Neuronal stem cell (in vitro differentiated cells): Measurements from ENCODE around the gene CTNNB1.

Experiments
- DNase-seq: peaks from one replicate; pipeline ENCODE4 v3.0.0-alpha.2; 2013; ENCODE audit warnings: low spot score
- H2AFZ ChIP-seq: one replicate; pipeline ENCODE4 v1.6.1; 2013; ENCODE audit warnings: mild to moderate bottlenecking, low read length, inconsistent platforms
- H2AK5ac ChIP-seq: 2 replicates; pipeline ENCODE4 v1.6.1; 2013; ENCODE audit warnings: low read depth, mild to moderate bottlenecking, inconsistent platforms, low read length, moderate library complexity, mixed read lengths
- H2BK120ac ChIP-seq: 2 replicates; pipeline ENCODE4 v1.6.1; 2013; ENCODE audit warnings: low read depth, mild to moderate bottlenecking, inconsistent platforms, low read length, moderate library complexity, mixed read lengths
- H2BK12ac ChIP-seq: one replicate; pipeline ENCODE4 v1.6.1; 2013; ENCODE audit warnings: low read length, inconsistent platforms
- H2BK15ac ChIP-seq: 2 replicates; pipeline ENCODE4 v1.6.1; 2013; ENCODE audit warnings: mild to moderate bottlenecking, low read length, inconsistent platforms, mixed read lengths
- H2BK5ac ChIP-seq: one replicate; pipeline ENCODE4 v1.6.1; 2013; ENCODE audit warnings: inconsistent platforms, mild to moderate bottlenecking, low read length, moderate library complexity
- H3K14ac ChIP-seq: one replicate; pipeline ENCODE4 v1.6.1; 2013; ENCODE audit warnings: low read length, inconsistent platforms
- H3K18ac ChIP-seq: 2 replicates; pipeline ENCODE4 v1.6.1; 2013; ENCODE audit warnings: low read length, inconsistent platforms
- H3K23ac ChIP-seq: 2 replicates; pipeline ENCODE4 v1.6.1; 2013; ENCODE audit warnings: low read depth, mild to moderate bottlenecking, mixed read lengths, low read length, inconsistent platforms; ENCODE audit not compliant: poor library complexity
- H3K27ac ChIP-seq: replicated peaks from 3 replicates; pipeline ENCODE4 v1.5.1; 2013; ENCODE audit warnings: low read length, inconsistent platforms
- H3K27me3 ChIP-seq, 3 experiments: 2 replicates each; pipeline ENCODE4 v1.6.1; 2013; ENCODE audit warnings: low read length in 3 of 3, mild to moderate bottlenecking in 2 of 3, inconsistent platforms in 1 of 3, low read depth in 1 of 3, mixed read lengths in 1 of 3, moderate library complexity in 1 of 3; ENCODE audit not compliant: control insufficient read depth in 3 of 3, insufficient read depth in 3 of 3
- H3K36me3 ChIP-seq, 2 donors: replicated peaks in 1 of 2; 2 replicates each; pipeline ENCODE4 v1.6.1; 2013; ENCODE audit warnings: low read length in 2 of 2; ENCODE audit not compliant: control insufficient read depth in 2 of 2, insufficient read depth in 2 of 2
- H3K4ac ChIP-seq: 2 replicates; pipeline ENCODE4 v1.6.1; 2013; ENCODE audit warnings: inconsistent platforms, mild to moderate bottlenecking, low read length, moderate library complexity
- H3K4me1 ChIP-seq, 2 donors: 1 replicate in 1 of 2; 2 replicates in 1 of 2; pipeline ENCODE4 v1.6.1; 2013; ENCODE audit warnings: low read length in 2 of 2, low read depth in 1 of 2; ENCODE audit not compliant: control insufficient read depth in 2 of 2, insufficient read depth in 1 of 2
- H3K4me2 ChIP-seq: one replicate; pipeline ENCODE4 v1.6.1; 2013; ENCODE audit warnings: mild to moderate bottlenecking, low read length, inconsistent platforms; ENCODE audit not compliant: insufficient read depth, poor library complexity, severe bottlenecking
- H3K4me3 ChIP-seq, 2 donors: 2 replicates each; pipeline ENCODE4 v1.5.1; 2013; ENCODE audit warnings: low read length in 2 of 2, mild to moderate bottlenecking in 2 of 2, inconsistent platforms in 1 of 2, moderate library complexity in 1 of 2
- H3K79me1 ChIP-seq: one replicate; pipeline ENCODE4 v1.6.1; 2013; ENCODE audit warnings: low read depth, mild to moderate bottlenecking, inconsistent platforms, low read length, moderate library complexity
- H3K9ac ChIP-seq: one replicate; pipeline ENCODE4 v1.6.1; 2013; ENCODE audit warnings: mild to moderate bottlenecking, low read depth, low read length, inconsistent platforms; ENCODE audit not compliant: poor library complexity
- H3K9me3 ChIP-seq, 2 donors: replicated peaks in 1 of 2; 2 replicates each; pipeline versions ENCODE3 to v1.6.1; 2013; ENCODE audit warnings: low read length in 2 of 2, mild to moderate bottlenecking in 2 of 2, inconsistent platforms in 1 of 2, low read depth in 1 of 2, mixed read lengths in 1 of 2, moderate library complexity in 1 of 2; ENCODE audit not compliant: control insufficient read depth in 2 of 2, insufficient read depth in 1 of 2
- H4K8ac ChIP-seq: one replicate; pipeline ENCODE4 v1.6.1; 2013; ENCODE audit warnings: low read depth, mild to moderate bottlenecking, inconsistent platforms, low read length, moderate library complexity
- H4K91ac ChIP-seq: one replicate; pipeline ENCODE4 v1.6.1; 2013; ENCODE audit warnings: low read length, low read depth, mild to moderate bottlenecking, inconsistent platforms; ENCODE audit not compliant: poor library complexity
- WGBS, 2 donors: extraction: QIAGEN DNeasy Blood & Tissue Kit; methylation state at CpG; one replicate each; pipeline ENCODE4 v1.1.7; 2013; ENCODE audit warnings: missing lambda C conversion rate in 2 of 2, mixed read lengths in 1 of 2; ENCODE audit not compliant: insufficient read length in 2 of 2, insufficient replicate concordance in 1 of 2; ENCODE audit errors: extremely low coverage in 2 of 2; 5-methylcytosine and 5-hydroxymethylcytosine counted together

The CTNNB1 gene

GRCh38 chr3:41222501-41222900 lies 23.2 kb downstream of the CTNNB1 start:
- H4K8ac ChIP-seq = no peak overlapping the region
- H2BK120ac ChIP-seq = no peak overlapping the region
- H3K23ac ChIP-seq = no peak overlapping the region
- H2AK5ac ChIP-seq = no peak overlapping the region
- H3K27ac ChIP-seq = no peak overlapping the region
- H2BK15ac ChIP-seq = no peak overlapping the region
- H2BK12ac ChIP-seq = no peak overlapping the region
- no peak overlapping the region for H3K9ac ChIP-seq
- no peak overlapping the region for H3K4ac ChIP-seq
- peaks cover 23 to 75% of the 10 kb centered on the region in 2 donors for H3K36me3 ChIP-seq
- no peak overlapping the region for H3K4me2 ChIP-seq
- WGBS, 2 donors = no CpG with 5 or more reads among the region's 3 CpGs
- peaks cover 2% of the 10 kb centered on the region for H3K79me1 ChIP-seq
- H3K27me3 ChIP-seq = no peaks in the 10 kb centered on the region
- H2BK5ac ChIP-seq = no peak overlapping the region
- DNase-seq = no peak
- no peaks in the 10 kb centered on the region for H3K9me3 ChIP-seq
- no peak overlapping the region for H2AFZ ChIP-seq
- no peak overlapping the region for H4K91ac ChIP-seq
- H3K14ac ChIP-seq = no peak overlapping the region
- H3K18ac ChIP-seq = no peak overlapping the region
- no peaks in the 10 kb centered on the region for H3K4me1 ChIP-seq
- H3K4me3 ChIP-seq = no peak overlapping the region

DNA sequence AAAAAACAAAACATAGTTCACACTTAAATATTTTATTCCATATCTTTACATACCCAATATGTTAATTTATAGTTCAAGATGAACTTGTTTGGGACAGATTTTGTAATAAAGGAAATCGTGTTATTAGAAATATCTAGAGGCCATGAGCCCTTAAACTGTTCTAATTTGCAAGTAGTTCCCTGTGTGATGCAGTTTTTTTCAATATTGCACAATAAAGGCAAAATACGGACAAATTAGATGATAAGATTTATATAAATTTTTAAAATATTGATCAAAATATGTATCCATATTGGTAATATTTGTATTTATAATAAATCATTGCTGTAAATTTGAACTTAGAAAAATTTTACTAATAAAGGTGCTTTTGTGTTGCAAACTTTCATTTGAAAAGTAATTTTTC lies 23.8 kb downstream of the CTNNB1 start:
- Histone ChIP-seq H3K9me3 (no peaks in the 10 kb centered on the region), H3K14ac (no peak overlapping the region), H3K27me3 (no peaks in the 10 kb centered on the region), H2AK5ac (no peak overlapping the region), H3K79me1 (peaks cover 2% of the 10 kb centered on the region), H4K91ac (no peak overlapping the region), H4K8ac (no peak overlapping the region), H3K23ac (no peak overlapping the region), H2BK12ac (no peak overlapping the region), H2BK5ac (no peak overlapping the region), H3K4me2 (no peak overlapping the region), H2BK15ac (no peak overlapping the region), H3K4me1 (no peaks in the 10 kb centered on the region), H3K4me3 (no peak overlapping the region), H3K9ac (no peak overlapping the region), H3K36me3 (peaks cover 25 to 81% of the 10 kb centered on the region in 2 donors), H2BK120ac (no peak overlapping the region), H3K4ac (no peak overlapping the region), H3K27ac (no peak overlapping the region), H2AFZ (no peak overlapping the region), H3K18ac (no peak overlapping the region)
- no peak for DNase-seq
- WGBS, 2 donors = no CpG with 5 or more reads among the region's 2 CpGs

GRCh38 chr3:41223691-41224090 lies 24.4 kb downstream of the CTNNB1 start:
- DNase-seq = no peak
- Histone ChIP-seq H4K91ac (no peak overlapping the region), H2BK120ac (no peak overlapping the region), H3K4me3 (no peak overlapping the region), H2AK5ac (no peak overlapping the region), H3K36me3 (peaks cover 25 to 86% of the 10 kb centered on the region in 2 donors), H2BK15ac (no peak overlapping the region), H3K4me2 (no peak overlapping the region), H3K4ac (no peak overlapping the region), H2AFZ (no peak overlapping the region), H3K27ac (no peak overlapping the region), H3K23ac (no peak overlapping the region), H3K9ac (no peak overlapping the region), H2BK5ac (no peak overlapping the region), H3K27me3 (no peaks in the 10 kb centered on the region), H3K4me1 (no peaks in the 10 kb centered on the region), H4K8ac (no peak overlapping the region), H2BK12ac (no peak overlapping the region), H3K18ac (no peak overlapping the region), H3K14ac (no peak overlapping the region), H3K9me3 (no peaks in the 10 kb centered on the region), H3K79me1 (peaks cover 2% of the 10 kb centered on the region)
- no CpG with 5 or more reads among the region's 2 CpGs for WGBS, 2 donors

DNA sequence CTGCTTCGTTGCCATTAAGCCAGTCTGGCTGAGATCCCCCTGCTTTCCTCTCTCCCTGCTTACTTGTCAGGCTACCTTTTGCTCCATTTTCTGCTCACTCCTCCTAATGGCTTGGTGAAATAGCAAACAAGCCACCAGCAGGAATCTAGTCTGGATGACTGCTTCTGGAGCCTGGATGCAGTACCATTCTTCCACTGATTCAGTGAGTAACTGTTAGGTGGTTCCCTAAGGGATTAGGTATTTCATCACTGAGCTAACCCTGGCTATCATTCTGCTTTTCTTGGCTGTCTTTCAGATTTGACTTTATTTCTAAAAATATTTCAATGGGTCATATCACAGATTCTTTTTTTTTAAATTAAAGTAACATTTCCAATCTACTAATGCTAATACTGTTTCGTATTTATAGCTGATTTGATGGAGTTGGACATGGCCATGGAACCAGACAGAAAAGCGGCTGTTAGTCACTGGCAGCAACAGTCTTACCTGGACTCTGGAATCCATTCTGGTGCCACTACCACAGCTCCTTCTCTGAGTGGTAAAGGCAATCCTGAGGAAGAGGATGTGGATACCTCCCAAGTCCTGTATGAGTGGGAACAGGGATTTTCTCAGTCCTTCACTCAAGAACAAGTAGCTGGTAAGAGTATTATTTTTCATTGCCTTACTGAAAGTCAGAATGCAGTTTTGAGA lies 25.0 kb downstream of the CTNNB1 start:
- H4K91ac ChIP-seq = no peak overlapping the region
- no peak overlapping the region for H3K9ac ChIP-seq
- no peak overlapping the region for H3K18ac ChIP-seq
- no peaks in the 10 kb centered on the region for H3K4me1 ChIP-seq
- no peak overlapping the region for H2AFZ ChIP-seq
- no peak overlapping the region for H2BK120ac ChIP-seq
- DNase-seq = no peak
- H2BK5ac ChIP-seq = no peak overlapping the region
- no peak overlapping the region for H2BK15ac ChIP-seq
- no peaks in the 10 kb centered on the region for H3K27me3 ChIP-seq
- H4K8ac ChIP-seq = no peak overlapping the region
- no peaks in the 10 kb centered on the region for H3K9me3 ChIP-seq
- no peak overlapping the region for H3K4me3 ChIP-seq
- no peak overlapping the region for H3K14ac ChIP-seq
- no peak overlapping the region for H2BK12ac ChIP-seq
- H3K79me1 ChIP-seq = peaks cover 2% of the 10 kb centered on the region
- no peak overlapping the region for H2AK5ac ChIP-seq
- no peak overlapping the region for H3K4me2 ChIP-seq
- peaks cover 25 to 86% of the 10 kb centered on the region in 2 donors for H3K36me3 ChIP-seq
- no peak overlapping the region for H3K4ac ChIP-seq
- no CpG with 5 or more reads among the region's 3 CpGs for WGBS, 2 donors
- no peak overlapping the region for H3K23ac ChIP-seq
- no peak overlapping the region for H3K27ac ChIP-seq
